ENCODE measurements around the gene TNIP1.

GRCh38 chr5:151089726-151090125 lies 8.9 kb upstream of the TNIP1 start:
- TF ChIP-seq, protein P1, sequence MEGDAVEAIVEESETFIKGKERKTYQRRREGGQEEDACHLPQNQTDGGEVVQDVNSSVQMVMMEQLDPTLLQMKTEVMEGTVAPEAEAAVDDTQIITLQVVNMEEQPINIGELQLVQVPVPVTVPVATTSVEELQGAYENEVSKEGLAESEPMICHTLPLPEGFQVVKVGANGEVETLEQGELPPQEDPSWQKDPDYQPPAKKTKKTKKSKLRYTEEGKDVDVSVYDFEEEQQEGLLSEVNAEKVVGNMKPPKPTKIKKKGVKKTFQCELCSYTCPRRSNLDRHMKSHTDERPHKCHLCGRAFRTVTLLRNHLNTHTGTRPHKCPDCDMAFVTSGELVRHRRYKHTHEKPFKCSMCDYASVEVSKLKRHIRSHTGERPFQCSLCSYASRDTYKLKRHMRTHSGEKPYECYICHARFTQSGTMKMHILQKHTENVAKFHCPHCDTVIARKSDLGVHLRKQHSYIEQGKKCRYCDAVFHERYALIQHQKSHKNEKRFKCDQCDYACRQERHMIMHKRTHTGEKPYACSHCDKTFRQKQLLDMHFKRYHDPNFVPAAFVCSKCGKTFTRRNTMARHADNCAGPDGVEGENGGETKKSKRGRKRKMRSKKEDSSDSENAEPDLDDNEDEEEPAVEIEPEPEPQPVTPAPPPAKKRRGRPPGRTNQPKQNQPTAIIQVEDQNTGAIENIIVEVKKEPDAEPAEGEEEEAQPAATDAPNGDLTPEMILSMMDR (IDR thresholded peaks at IDR 0.05 in 8 of 11, conservative IDR thresholded peaks at IDR 0.05 in 3 of 11), result no peak
- TF ChIP-seq POLR2A (IDR thresholded peaks at IDR 0.05), result no peak

All from spleen (tissue), 7 donors.